Suprapubic skin (tissue), 4 donors: ENCODE measurements around the gene LRRC43.

ENCODE experiments used
- EP300 ChIP-seq: sonication (generic); formaldehyde crosslinking; IDR thresholded peaks from one replicate; pipeline ENCODE4 v1.6.1; 2017; ENCODE audit warnings: antibody characterized with exemption
- POLR2A ChIP-seq, 2 donors: fragments of 450-650 bp; IDR thresholded peaks; one replicate each; pipeline ENCODE4 v1.6.1; 2017; ENCODE audit warnings: antibody characterized with exemption in 2 of 2, mild to moderate bottlenecking in 2 of 2, moderate library complexity in 2 of 2
- POLR2AphosphoS5 ChIP-seq, 3 donors: sonication (generic); formaldehyde crosslinking; IDR thresholded peaks; one replicate each; pipeline ENCODE4 v1.6.1; 2017; ENCODE audit warnings: antibody characterized with exemption in 3 of 3
- TF ChIP-seq, protein P1 (sequence below), 2 donors: fragments of 200-600 bp in 1 of 2; fragments of 450-650 bp in 1 of 2; sonication (generic) in 1 of 2; IDR thresholded peaks; one replicate each; pipeline ENCODE4 v1.5.1; 2016 to 2019; ENCODE audit warnings: antibody characterized with exemption in 2 of 2, mild to moderate bottlenecking in 1 of 2, moderate library complexity in 1 of 2

DNA sequence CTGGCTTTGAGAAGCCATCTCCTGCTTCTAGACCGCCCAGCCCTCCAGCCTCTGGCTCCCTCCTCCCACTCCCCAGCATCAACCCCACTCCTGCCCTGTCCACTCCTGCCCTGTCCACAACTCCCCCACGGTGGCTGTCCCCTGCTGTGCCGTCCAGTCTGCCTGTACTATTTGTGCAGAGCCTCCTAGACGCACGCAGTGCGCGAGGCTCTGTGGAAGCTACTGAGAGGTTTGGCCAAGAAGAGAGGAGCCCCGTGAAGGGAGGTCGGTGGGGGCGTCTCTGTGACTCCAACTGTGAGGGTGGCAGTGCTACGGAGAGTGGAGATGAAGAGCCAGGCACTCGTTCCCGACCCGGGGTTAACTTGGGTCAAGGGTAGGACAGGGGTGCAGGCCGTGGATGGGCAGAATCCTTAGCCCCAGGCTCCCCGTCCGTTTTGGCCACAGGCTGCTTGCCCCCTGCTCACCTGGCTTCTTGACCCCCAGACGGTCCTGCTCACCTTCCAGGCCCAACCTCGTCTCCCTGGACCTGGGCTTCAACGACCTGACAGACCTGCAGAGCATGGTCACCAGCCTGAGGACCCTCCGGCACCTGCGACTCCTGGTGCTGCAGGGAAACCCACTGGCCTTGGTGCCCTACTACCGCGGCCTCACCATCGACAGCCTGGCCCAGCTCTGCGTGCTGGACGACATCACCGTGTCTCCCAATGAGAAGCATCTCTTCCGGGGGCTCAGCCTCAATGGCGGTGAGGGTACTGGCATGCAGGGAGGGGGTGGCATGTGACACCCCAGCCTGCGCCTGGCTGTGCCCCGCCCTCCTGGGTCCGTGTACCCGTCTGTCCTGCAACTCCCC lies 6.9 kb downstream of the LRRC43 start:
- TF ChIP-seq, protein P1, sequence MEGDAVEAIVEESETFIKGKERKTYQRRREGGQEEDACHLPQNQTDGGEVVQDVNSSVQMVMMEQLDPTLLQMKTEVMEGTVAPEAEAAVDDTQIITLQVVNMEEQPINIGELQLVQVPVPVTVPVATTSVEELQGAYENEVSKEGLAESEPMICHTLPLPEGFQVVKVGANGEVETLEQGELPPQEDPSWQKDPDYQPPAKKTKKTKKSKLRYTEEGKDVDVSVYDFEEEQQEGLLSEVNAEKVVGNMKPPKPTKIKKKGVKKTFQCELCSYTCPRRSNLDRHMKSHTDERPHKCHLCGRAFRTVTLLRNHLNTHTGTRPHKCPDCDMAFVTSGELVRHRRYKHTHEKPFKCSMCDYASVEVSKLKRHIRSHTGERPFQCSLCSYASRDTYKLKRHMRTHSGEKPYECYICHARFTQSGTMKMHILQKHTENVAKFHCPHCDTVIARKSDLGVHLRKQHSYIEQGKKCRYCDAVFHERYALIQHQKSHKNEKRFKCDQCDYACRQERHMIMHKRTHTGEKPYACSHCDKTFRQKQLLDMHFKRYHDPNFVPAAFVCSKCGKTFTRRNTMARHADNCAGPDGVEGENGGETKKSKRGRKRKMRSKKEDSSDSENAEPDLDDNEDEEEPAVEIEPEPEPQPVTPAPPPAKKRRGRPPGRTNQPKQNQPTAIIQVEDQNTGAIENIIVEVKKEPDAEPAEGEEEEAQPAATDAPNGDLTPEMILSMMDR (IDR thresholded peaks at IDR 0.05), result no peak
- TF ChIP-seq POLR2A (IDR thresholded peaks at IDR 0.05), result no peak
- TF ChIP-seq POLR2AphosphoS5 (IDR thresholded peaks at IDR 0.05), result no peak
- TF ChIP-seq EP300, result no peak
